GM18861 (cell line): ENCODE data around the gene SMC5.
"Not testable (repeated sequence)": the region's sequence is repeated elsewhere in the genome, so short reads cannot be mapped to it uniquely, and the experiment has no call there.

ENCODE experiments used
- ATAC-seq: cut with Tn5 transposase; IDR thresholded peaks from one replicate; pipeline ENCODE4 v1.9.1; 2021; ENCODE audit not compliant: unreplicated experiment

Gene SMC5

DNA sequence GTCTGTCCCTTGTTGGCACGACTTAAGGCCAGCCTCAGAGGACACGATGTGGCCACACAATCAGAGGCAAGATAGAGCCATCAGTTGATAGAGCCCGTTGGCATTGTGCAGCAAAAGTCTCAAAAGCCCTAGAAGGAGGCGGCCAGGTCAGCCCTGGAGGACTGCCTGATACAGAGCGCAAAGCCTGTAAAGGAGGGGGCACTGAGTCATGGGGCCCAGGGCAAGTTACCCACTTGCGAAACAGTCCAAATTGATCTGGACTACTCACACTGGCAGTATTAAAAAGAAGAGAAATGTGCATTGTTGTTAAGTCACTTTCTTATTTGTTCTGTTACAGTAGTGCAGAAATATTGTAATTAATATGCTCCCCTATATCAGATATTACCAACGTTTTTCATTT lies 104.2 kb downstream of the SMC5 start:
- ATAC-seq, result no peak

DNA sequence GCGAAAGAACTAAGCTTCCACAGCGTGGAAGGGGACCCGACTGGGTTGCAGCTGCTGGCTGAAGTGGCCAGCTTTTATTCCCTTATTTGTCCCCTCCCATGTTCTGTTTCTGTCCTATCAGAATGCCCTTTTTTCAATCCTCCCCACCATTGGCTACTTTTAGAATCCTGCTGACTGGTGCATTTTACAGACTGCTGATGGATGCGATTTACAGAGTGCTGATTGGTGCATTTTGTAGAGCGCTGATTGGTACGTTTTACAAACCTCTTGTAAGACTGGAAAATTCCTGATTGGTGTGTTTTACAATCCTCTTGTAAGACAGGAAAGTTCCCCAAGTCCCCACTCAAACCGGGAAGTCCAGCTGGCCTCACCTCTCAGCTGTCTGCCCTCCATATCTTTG lies 105.0 kb downstream of the SMC5 start:
- ATAC-seq, result no peak

DNA sequence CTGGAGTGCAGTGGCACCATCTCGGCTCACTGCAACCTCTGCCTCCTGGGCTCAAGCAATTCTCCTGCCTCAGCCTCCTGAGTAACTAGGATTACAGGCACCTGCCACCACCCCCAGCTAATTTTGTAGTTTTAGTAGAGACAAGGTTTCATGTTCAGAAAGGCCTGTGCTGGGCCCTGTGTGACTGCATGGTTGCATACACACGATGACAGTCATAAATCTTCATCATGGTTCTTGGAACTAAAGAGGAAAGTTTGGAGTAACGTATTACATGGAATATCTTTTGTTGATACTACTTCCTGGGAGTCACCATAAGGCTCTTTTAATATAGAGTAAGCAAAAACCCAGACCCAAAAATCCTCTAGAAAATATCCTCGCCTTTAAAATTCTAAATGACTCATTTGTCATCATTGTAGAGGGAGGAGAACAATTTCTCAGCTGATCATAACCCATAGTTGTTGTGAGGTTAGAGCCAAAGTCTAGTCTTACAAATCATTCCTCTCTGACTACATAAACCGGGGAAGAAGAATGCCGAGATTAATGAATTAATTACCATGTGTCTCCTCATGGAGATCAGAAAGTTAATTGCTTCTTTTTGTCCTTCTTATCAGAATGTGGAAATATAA lies 108.6 kb downstream of the SMC5 start:
- ATAC-seq, result no peak

DNA sequence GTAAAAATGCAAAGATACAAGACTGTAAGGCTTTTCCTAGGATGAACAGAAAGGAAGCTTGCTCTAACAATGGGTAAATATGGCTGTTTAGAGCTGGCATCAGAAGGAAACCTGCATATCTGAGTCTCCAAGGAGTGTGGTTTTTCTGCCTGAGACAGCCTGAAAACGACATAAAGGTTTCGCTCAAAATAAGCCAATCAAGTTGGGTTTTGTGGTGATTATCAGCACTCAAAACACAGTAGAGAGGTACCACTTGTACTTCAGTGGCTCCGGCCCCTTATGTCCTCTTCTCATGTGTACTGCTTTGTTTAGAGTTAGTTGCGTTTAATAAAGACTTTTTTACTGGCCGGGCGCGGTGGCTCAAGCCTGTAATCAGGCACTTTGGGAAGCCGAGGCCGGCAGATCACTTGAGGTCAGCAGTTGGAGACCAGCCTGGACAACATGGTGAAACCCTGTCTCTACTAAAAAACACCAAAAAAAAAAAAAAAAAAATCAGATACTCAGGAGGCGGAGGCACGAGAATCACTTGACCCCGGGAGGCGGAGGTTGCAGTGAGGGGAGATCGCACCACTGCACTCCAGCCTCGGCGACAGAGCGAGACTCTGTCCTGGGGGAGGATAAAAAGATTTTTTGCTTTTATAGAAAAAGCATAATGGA lies 116.3 kb downstream of the SMC5 start:
- no peak for ATAC-seq

DNA sequence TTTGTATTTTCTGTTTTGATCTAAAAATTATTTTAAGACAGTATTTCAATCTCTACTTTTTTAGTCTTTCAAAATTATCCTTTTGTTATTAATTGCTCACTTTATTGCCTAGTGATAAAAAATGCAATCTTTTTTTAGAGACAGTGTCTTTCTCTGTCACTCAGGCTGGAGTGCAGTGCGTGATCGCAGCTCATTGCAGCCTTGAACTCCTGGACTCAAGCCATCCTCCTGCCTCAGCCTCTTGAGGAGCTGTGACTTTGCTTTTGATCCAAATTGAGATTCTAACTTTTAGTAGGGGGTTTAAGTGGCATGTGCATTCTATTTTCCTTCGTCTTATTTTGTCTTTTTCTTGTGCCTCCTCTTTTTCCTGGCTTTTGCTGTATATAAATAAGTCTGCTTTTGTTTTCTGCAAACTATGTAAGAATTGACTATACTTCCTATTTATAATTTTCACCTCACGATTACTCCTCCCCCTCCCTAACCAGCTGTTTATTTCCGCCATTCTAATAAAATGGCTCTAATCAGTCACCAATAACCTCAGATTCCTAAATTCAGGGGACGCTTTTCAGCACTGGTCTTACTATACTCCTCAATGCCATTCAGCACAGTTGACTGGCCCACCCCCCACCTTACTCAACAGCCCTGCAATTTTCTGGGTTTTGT lies 123.4 kb downstream of the SMC5 start:
- no peak for ATAC-seq

DNA sequence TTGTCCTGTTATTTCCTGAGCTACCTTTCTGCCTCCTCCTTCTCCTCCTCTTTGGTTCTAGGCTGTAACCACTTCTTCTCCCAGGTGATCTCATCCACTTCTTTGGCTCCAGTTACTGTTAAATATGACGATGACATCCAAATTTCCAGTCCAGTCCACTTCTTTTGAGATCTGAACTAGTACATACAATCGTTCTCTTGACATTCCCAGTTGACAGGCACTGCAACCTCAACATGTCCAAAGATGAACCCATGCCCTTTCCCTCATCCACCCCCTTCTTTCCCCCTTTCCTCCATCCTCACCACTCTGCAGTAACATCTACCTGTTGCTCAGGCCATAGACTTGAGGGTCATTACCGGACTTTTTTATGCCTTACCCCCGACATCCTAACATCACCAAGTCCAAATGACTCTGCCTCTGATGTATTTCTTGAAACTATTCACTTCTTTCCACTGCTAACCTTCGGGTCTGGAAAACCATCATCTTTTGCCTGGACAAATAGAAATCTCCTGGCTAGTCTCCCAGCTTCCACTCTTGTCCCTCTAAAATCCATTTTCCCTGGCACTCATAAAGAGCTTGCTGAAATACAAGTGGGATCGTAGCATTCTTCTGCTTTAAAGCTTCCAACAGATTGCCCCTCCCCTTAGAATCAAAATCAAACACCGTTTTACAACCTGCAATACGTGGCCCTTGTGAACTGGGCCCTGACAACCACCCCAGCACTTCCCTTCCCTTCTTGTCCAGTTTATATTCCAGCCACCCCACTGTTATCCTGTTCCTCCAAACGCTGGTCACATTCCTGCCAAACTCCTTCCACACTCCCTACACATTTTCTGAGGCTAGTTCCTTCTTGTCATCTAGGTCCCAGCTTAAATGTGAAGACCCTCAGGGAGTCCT lies 124.2 kb downstream of the SMC5 start:
- ATAC-seq, result no peak

DNA sequence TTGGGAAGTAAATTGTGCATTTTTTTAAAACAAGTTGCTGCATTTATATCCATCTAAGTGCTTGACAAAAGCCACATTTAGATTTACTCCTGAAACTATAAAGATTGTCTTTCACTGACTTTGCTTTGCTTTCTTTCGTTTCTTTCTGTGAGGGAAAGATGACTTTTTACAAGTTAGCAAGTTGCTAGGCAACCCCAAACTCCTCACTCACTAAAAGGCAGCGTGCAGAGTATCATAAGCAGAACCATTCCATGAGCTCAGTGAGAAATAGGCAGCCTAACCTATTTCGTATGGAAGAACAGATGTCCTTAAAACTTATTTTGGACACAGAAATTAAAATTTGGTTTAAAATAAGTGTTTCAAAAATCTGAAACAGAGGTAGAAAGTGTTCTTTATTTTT lies 126.6 kb downstream of the SMC5 start:
- no peak for ATAC-seq

DNA sequence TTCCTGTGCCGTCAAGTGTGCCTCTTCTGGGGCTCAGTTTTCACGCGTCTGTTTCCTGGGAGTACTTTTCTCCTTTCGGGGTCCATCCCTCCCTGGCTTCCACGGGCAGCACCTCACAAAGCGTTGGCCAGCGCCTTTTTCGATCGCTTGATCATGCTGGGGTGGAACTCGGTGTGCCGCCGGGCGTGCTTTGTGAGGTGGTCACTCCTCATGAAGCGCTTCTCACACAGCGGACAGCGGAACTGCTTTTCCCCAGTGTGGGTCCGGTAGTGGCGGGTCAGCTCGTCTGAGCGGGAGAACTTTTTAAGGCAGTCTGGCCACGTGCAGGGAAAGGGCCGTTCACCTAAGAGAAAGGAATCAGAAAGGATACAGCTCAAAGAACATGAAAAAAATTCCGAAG lies 128.9 kb downstream of the SMC5 start:
- ATAC-seq, result no peak

DNA sequence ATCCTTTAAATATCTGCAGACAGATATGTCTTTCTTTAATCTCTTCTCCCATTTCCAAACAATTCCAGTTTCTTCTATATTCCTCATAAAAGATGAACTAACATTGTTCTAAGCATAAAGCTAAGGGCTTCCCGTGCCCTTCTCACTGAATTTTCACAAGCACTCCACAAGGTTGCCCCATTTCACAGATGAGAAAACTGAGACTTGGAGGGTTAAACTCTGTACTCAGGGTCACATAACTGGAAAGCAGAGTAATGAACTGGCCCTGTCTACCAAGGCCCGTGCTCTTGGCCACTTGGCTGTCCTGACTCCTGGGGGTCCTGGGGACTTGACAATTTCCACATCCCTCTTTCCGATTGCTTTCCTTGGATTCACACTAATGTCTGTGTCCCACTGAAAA lies 130.4 kb downstream of the SMC5 start:
- ATAC-seq, result no peak

DNA sequence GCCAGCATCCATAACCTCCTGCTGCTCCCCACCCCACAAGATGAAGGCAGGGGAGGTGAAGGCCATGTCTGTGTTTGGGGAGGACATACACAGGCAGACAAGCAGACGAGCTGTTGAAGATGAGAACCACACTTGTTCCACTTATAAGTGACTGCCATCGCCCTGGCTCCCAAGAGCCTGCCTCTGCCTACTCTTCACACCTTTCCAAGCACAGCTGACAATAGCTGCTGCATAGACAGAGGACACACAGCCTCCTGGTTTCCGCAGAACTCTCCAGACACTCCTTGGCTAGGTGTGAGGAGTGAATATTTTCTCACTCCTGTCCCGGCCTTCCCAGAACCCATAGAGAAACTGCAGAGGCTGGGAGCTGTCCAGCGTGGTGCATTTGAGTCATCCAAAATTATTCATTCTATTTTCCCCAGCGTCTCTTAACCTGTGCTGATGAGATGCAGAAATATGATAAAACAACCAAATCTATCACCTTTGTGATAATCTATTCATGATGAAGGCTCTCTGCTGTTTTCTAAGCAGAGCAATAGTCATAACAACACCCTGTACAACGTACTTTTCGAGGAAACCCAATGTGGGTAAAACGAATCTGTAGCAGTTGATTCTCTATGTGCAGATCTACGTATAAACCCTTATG lies 131.0 kb downstream of the SMC5 start:
- ATAC-seq, result no peak

DNA sequence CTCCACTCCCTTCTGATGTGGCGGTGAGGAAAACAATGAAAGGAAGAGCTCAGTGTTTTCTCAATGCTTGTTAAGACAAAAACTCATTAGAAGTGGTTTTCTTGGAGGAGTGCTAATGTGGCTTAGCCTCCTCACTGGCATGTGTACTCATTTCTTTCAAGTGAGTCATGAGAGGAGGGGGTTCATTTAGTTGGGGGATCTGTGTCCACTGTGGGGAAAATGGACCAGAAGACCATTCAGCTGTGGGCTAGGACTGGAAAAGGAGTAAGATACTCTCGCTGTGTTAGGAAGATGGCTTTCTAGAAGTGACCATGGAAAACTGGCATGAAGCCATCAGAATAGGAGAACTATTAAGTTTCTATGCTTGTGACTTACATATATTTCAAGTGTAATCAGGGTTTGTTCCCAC lies 132.2 kb downstream of the SMC5 start:
- ATAC-seq, result no peak

DNA sequence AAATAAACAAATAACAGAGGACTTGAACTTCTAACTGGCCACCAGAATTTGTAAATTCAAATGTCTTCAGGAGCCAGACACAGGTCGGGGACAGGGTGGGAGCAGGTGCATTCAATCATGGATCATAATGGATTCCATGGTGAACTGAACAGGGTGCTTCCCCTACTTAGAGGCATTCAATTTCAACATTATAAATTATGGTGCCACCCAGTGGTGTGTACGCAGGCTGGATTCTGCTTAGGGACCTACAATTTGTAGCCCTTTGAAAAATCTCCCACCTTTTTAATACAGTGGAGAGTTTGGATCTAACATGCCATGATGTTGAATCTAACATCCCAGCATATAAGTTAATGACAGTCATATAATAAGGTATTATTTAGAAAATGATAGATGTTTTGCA lies 133.4 kb downstream of the SMC5 start:
- ATAC-seq, result peak; percentile 64

DNA sequence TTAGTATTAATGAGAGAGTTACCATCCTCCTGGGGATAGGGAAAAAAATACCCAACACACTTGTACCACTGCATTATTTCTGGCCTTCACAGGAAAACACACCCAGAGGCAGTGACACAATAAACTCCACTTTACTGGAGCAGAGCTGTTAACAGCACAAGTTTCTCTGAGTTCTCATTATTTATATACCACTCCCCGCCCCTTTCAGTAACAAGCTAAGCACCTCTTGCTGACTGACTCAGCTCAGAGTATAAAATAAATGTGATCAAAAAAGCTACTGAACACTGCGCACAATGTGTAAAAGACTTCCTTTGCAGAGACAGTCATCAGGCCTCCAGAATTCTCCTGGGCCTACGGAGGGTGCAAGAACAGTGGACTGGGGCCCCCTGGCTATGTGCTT lies 134.1 kb downstream of the SMC5 start:
- ATAC-seq, result no peak

DNA sequence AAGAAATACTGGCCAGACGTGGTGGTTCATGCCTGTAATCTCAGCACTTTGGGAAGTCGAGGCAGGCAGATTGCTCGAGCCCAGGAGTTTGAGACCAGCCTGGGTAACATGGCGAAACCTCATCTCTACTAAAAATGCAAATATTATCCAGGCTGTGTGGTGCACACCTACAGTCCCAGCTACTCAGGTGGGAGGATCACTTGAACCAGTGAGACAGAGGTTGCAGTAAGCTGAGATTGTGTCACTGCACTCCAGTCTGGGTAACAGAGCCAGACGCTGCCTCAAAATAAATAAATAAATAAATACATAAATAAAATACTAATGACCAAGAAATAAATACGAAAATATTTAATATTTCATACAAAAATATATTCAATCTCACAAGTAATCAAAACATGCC lies 136.9 kb downstream of the SMC5 start:
- no peak for ATAC-seq

DNA sequence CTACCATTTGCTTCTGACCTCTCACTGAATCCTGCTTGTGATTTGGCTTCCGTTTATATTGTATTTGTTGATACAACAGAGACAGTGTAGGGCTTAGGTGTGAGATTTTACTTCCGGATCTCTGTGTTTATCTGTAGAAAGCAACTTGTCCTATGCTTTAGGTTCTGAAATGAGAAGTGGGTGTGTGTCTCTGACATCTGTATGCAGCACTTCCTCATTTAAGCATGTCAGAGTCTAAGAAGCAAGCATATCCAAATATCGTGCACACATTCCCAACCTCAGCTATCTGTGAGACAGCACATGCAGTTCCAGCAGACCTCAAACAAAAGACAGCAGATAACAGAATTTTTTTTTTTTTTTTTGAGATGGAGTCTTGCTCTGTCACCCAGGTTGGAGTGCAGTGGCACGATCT lies 139.4 kb downstream of the SMC5 start:
- ATAC-seq, result peak; percentile 100

DNA sequence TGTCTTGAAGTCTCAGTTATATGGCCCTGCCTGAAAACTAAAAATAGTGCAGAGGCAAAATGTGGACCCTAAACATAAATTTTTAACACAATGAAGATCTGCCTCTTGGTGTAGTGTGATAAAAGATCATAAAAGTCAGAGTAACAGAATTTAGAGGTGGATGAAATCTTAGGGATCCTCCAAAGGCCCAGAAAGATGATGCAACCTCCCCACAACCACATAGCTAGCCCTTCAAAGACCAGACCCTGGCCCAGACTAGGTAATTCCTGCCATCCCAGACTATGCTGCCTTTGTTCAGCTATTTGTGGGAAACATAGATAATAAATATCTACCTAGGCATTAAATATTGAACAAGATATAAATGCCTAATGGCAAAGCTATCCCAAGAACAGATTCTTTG lies 140.4 kb downstream of the SMC5 start:
- no peak for ATAC-seq

DNA sequence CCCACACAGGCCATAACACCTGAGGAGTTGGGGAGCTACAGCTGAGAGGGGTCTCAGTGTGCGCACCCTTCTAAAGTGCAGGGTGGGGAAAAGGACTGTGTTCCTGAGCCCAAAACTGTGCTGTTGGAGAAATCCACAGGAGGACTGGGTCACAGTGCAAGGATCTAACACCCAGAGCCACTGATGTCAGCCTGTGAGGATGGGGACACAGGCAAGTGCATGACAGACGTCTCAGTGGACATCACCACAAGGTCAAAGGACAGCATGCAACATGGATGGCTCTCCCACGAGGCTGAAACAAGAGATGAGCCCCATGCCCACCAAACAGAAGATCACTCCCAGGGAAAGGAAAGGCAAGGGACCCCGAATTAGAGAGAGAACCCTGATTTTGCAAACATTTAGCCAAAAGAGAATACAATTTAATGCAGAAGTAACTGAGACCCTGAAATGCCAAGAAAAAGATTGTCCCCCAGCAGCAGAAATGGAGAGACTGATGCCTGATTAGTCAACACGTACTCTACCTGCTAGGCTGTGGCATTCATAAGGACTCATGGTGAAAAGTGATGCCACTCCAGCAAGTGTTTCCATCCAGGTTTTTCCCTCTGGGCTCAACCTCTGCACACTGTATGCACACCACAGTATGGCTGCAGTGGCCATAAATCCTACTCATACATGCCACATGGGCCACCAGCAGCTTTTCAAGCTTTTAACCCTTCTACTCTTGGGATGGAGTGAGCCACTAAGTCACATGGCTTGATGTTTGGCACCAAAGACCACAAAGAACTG lies 141.5 kb downstream of the SMC5 start:
- no peak for ATAC-seq

DNA sequence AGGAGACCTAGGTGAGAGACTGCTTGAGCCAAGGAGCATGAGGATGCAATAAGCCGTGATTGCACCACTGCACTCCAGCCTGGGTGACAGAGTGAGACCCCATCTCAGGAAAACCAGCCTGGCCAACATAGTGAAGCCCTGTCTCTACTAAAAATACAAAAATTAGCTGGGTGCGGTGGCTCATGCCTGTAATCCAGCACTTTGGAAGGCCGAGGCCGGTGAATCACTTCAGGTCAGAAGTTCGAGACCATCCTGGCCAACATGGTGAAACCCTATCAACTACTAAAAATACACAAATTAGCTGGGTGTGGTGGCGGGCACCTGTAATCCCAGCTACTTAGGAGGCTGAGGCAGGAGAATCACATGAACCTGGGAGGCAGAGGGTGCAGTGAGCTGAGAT lies 142.5 kb downstream of the SMC5 start:
- not testable (repeated sequence) for ATAC-seq

DNA sequence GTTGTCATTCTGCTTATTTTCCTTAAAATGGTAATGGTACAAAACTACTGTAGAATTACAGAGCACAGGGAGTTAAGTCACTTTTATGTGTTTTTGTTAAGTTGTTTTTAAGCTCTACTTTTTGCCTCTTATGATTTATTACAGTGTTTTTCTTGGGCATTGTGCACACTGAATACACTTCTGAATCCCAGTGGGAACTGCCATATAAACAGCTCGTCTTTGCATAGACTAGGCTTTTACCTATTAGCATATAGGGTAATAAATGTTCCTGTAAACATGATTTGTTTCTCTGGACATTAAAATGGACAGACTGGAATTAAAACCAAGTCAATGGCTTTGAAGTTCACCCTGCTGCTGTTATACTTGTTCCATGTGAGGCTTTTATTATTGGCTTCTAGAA lies 143.4 kb downstream of the SMC5 start:
- no peak for ATAC-seq

DNA sequence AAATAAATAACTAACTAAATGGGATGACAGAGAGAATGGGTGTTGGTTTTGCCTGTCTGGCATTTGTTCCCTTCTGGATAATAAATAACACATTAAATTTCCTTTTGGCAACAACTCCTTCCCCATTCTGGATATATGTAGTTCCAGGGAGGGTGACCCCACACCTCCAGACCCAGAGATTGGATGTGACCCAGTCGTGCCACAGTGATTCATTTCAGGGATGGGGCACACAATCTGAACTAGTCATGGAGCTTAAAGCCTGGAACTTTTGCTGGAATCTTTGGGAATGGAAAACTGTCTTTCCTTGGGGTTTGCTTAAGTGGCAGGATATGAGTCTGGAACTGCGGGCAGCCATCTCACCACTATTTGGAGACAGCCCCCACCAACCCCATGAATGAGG lies 144.4 kb downstream of the SMC5 start:
- ATAC-seq, result no peak
